HG03103 (cell line): ENCODE results near the gene VDR.

Experiments used
- ATAC-seq: cut with Tn5 transposase; IDR thresholded peaks from one replicate; pipeline ENCODE4 v1.9.1; 2021; ENCODE audit warnings: low read depth; ENCODE audit not compliant: unreplicated experiment

Gene VDR

DNA sequence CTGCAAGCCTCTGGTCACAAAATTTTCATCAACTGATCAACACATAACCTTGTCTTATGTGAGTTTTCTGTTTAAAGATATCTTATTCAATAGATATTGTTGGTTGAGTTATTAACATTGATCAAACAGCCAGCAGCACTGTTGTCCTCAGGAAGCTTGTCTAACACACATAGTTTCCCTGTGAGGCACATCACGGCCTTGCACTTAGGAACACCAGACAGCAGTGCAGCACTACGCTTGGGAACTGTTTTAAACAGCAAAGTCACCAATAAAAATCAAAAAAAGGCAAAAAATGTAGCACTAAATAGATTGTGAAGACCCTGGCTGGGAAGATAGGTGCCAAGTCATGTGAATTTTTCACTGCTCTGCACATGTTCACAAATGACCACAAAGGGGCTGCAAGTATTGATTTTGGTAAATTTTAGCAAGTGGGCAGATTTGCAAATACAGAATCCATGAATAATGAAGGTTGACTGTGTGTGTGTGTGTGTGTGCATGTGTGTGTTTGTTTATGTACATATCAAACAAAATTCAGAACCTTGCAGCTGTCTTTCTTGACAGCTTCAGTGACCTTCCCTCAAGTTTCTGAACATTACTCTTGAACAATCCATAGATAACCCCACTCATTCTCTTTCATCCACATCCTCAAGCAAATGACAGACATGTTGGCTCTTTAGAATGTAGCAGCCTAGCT lies 28.9 kb downstream of the VDR start:
- ATAC-seq = no peak

DNA sequence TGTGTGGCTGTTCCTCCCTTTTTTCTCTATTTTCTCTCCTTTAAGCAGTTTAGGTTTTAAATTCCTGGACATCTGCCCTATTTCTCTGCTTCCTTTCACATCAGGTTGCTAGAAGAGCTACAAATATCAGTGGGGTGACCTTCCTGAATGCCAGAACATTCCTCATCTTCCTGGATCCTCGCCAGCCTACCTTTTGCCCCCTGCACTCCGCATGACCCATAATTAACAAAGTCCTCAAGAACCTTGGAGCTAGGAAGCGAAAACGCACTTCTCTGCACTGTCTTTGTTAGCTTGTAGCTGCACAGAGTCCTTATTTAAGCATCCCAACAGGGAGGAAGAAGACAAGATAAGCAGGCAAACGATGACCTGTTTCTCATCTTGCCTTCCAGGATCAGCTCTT lies 30.5 kb downstream of the VDR start:
- ATAC-seq = no peak

GRCh38 chr12:47870175-47870781 lies 34.5 kb downstream of the VDR start:
- no peak for ATAC-seq

DNA sequence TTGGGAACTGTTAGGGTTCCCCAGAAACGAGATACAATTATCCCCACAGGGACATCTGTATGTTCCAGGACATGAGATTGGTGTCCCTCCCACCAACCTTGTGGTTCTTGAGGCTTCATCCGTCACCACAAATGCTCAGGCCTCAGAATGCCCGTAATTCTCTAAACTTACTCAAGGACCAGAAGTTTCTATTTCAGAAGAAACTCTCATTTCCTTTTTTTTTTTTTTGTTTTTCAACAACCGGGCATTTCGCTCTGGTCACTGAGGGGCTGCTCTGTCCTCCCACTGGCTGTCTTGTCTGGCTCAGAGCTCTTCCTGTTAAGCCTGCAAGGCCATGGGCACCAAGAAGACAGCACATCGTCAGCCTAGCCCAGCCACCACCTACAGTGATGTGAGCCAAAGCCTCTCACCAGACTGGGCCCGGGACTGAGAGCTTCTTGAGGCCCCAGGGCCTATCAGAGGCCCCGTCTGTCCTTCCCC lies 36.2 kb downstream of the VDR start:
- ATAC-seq = peak; percentile 55

DNA sequence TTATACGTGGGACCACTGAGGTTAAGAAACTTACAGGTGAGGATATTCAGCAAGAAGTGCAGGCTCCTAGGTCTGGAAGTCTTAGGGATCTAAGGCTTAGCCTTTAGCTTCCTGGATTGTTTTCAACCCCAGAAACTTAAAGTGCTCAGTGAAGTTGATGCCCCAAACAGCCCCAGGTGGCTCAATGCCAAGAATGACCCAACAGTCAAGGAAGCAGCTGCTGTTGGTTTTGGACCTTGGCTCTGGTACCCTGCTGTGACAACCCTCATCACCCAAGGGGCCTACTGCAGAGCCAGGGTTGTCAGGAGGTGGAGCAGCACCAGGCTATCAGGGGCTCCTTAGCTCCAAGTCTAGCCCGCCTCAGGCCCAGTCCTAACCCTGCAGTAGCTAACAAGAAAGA lies 36.8 kb downstream of the VDR start:
- no peak for ATAC-seq

GRCh38 chr12:47867495-47867941 lies 37.3 kb downstream of the VDR start:
- no peak for ATAC-seq

DNA sequence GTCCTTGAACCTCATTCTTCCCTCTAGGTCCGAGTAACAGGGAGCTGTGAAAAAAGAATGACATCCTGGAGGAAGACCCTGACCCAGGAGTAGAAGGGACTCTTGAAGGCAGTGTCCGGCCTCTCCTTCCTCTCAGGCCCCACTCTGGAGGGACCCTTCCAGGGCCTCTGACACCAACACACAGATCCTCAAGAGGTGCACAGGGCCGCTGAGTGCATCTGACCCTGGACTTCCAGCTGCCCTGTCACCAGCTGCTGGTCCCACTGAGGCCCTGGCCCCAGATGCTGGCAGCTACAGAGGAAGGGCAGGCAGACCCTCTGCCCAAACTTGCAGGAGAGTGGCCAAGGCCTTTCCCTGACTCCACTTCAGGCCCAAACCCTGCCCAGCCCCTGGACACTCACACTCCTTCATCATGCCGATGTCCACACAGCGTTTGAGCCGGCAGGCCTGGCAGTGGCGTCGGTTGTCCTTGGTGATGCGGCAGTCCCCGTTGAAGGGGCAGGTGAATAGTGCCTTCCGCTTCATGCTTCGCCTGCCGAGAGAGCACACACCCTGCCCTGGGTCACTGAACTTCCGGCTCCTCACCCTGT lies 40.1 kb downstream of the VDR start:
- ATAC-seq = no peak

DNA sequence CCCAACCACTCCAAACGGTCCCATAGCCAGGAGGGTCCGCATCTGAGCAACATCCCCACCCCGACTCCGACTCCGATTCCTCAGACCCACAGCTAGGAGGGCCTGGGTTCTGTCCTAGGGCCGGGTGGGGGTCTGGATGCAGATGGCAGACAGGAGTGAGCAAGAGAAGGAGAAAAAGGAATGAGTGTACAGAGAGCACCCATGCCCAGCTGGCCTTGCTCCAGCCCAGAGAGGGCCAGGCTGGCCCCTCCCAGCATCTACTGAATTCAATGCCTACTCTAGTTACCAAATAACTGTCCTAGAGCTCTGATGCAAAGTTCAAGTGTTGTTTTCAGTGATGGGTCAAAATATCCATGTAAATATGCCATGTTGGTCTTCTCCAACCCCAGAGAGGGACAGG lies 40.8 kb downstream of the VDR start:
- ATAC-seq = no peak

GRCh38 chr12:47863467-47863866 lies 41.3 kb downstream of the VDR start:
- ATAC-seq = no peak

DNA sequence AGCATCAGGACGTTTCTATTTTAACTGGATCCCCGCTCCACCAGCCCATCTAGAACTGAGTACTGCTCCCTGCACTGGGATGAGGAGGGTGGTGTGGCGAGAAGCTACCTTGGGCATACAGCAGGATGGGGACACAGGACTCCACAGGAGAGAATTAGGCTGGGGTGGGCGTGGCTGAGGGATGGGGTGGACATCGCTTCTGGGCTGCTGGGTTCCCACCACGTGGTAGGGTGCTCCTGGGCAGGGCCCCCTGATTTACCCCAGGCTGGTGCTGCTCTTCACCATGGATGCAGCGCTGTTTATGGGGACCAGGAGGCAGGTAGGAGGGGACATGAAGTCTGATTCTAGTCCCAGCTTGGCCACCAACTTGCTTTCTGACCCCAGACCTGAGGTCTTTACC lies 41.9 kb downstream of the VDR start:
- no peak for ATAC-seq

GRCh38 chr12:47862167-47862750 lies 42.5 kb downstream of the VDR start:
- ATAC-seq = no peak

DNA sequence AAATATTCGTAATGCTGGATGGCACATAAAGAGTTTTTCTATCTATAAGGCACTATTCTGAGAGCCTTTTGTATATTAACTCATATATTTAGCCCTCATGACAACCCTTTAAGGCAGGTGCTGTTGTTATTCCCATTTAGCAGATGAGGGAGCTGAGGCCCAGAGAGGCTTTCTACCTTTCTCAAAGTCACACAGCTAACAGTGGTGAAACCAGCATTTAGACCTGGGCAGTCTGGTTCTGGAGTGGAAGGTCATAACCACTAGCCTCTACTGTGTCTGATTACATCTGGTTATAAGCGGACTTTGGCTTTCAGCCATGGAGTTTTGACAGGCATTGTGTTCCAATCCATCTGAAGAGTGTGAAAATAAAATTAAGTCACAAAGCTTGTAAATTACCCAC lies 43.9 kb downstream of the VDR start:
- ATAC-seq = no peak

DNA sequence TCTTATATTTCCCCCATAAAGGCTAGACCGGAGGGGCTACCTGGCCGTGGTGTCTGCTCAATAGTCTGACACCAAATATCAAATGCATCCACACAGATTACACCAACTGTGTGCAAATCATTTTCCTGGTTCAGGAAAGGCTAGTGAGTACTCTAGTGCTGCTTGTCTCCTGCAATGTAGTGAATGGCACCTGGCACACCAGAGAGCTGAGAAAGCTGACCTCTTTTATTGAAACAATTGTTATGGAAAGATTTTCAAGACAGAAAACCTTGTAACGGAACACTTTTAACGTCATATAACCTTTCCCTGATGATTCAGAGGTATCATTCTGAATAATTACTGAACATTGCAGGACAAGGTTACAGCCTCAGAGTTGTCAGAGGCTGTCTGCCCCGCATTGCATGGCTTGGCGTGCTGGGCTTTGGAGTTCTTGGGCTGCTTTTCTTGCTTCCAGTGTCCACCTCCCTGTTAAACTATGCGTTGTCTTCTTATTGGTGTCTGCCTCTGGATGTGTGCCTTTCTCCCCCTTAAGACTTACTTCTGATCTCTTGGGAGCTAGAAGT lies 44.4 kb downstream of the VDR start:
- ATAC-seq = no peak

DNA sequence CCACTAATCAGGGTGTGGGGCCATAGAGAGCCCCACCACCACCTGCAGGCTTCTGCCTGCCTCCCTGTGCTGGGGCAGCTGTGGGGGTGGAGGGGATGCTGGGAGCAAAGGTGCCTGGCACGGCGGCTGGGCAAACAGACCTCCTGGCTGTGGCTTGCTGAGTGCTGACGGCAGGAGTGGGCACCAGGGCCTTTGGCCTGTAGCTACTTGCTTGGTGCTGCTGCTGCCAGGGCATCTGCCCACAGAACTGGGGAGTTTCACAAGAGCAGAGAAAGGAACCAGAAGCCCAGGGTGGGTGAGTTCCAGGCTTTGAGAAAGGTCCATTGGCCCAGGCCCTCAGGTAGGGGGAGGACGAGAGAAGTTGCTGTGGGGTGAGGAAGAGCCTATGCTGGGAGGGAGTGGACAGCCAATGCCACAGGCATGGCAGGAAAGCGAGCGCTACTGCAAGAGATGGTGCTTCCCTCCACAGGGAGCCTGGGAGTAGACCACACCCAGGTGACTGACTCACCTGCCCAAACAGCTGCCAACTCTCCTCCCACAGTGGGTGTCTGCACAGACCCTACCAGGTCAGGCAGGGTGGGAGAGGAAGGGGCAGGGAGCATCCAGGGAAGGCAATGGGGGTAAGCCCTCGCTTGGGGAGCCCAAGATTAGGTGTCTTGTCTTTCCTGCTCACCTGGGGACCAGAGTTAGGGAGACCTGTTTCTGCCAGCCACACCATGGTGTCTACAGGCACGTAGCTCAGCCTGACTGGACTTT lies 46.1 kb downstream of the VDR start:
- ATAC-seq = no peak

GRCh38 chr12:47856721-47857575 lies 47.8 kb downstream of the VDR start:
- no peak for ATAC-seq

DNA sequence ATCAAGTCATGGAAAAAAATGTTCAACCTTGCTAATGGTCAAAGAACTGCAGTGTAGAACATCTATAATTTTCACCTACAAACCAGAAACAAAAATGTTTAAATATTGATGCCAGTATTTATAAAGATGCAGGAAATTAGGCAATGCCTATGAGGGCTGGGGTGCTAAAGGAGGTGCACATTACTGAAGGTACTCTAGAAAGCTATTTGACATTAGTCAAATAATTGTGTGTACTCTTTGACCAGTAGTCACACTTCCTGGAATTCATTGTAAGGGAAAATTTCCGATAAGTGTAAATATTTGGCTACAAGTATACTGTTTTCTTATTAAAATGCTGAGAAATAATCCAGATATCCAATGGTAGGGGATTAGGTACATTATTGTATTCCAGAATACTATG lies 48.7 kb downstream of the VDR start:
- no peak for ATAC-seq

DNA sequence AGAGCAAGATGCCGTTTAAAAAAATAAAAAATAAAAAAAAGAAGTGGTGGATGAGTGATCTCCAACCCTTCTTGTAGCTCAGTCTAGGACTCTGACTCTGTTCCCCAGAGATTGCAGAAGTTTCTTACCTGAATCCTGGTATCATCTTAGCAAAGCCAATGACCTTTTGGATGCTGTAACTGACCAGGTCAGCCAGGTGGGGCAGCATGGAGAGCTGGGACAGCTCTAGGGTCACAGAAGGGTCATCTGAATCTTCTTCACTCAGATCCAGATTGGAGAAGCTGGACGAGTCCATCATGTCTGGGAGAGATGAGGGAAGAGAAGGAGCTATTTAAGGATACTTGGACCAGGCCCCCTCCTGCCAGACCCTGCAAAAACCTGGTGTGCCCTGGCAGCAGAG lies 49.3 kb downstream of the VDR start:
- ATAC-seq = no peak

DNA sequence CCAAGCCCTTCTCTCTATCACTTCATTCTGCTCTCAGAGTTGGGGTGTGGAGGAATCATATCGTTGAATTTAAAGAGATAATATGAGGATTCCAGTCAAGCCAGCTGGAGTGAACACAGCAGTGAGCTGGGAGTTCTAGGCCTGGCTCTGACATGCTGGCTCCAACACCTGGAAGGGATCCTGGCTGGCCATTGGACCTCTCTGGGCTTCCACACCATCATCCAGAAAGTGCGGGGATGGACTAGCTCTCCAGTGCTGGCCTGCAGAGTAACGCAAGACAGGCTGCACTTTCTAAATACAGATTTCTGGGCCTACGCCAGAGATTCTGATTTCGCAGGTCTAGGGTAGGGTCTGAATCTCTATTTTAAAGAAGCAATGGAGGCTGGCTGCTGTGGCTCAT lies 50.3 kb downstream of the VDR start:
- ATAC-seq = no peak

GRCh38 chr12:47852096-47852571 lies 52.7 kb downstream of the VDR start:
- no peak for ATAC-seq
